ENCODE results near the gene LARP4B.

The LARP4B gene

DNA sequence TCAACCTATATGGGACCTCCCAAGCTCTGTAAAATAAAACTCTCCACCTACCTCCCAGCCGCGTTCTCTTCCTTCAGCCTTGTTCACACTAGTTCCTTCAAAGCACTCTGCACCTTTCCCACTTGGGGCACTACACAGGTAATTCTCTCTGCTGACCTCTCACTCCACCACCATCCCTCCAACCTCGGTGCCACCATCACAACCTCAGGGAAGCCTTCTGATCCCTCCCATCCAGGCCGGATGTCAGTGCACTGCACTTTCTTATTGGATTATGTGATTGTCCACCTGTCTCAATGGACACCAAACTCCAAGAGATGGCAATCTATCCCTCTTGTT, 7.0 kb downstream of the LARP4B start:
- no peak for DNase-seq (ENCODE audit: low read depth, low spot score)

DNA sequence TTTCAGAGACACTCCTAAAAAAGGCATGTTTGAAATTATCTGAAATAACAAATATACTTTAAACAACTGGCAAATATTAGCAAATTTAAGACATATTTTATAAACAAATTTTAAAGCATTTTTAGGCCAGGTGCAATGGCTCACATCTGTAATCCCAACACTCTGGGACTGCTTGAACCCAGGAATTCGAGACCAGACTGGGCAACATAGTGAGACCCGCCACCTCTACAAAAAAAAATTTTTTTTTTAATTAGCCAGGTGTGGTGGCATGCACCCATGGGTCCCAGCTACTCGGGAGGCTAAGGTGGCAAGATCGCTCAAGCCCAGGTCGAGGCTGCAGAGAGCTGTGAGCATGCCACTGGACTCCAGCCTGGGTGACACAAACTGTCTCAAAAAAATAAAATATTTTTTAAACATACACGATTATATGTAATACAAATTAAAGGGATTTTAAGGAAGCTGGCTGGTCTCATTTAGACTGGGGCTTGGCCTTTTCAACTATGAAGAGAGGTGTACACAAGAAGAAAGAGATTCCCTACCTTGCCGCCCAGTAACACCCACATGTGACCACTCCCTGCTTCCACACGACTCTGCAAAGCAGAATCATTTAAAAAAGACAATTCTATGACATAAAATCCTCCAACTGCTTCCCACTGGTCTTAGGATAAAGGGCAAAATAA, 7.5 kb downstream of the LARP4B start:
- no peak for DNase-seq (ENCODE audit: low read depth, low spot score)

DNA sequence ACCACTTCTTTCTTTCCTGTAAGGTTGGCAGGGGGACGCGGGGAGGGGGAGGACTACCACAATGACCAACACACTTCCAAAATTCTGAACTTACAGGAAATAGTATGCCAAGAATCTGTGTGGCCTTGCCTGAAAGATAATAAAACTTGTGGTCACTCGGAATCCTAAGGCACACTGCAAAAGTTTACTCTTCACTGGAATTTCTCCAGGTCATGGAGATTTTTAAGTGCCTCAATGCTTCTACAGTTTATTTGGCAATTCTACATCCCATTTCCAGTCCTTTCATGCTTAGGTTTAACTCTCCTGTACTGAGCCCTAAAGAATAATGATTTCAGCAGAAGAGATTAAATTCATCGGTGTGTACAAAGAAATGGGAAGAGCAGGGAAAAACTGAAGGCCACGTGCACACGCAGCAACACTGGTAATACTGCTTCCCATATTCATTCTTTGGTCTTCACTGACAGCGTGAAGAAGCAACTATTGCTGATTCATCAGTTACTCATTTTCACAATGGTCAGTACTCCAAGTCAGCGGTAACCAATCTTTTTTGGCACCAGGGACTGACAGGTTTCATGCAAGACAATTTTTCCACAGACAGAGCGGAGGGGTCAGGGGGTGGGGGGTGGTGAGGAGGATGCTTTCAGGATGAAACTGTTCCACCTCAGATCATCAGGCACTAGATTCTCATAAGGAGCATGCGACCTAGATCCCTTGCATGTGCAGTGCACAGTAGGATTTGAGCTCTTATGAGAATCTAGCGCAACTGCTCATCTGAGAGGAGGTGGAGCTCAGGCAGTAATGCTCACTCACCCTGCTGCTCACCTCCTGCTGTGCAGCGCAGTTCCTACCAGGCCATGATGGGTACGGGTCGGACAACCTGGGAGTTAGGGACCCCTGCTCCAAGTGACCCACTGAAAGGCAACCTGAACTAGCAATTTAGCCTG, 9.8 kb downstream of the LARP4B start:
- no peak for DNase-seq (ENCODE audit: low read depth, low spot score)

DNA sequence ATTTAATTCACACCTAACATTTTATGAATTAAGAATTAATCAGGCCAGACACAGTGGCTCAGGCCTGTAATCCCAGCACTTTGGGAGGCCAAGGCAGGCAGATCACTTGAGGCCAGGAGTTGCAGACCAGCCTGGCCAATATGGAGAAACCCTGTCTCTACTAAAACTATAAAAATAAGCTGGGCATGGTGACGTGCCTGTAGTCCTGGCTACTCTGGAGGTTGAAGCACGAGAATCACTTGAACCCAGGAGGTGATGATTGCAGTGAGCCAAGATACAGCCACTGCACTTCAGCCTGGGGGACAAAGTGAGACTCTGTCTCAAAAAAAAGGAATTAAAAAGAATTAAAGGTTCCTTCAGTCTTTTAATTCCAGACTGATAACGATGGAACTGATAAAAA, 11.1 kb downstream of the LARP4B start:
- no peak for DNase-seq (ENCODE audit: low read depth, low spot score)

DNA sequence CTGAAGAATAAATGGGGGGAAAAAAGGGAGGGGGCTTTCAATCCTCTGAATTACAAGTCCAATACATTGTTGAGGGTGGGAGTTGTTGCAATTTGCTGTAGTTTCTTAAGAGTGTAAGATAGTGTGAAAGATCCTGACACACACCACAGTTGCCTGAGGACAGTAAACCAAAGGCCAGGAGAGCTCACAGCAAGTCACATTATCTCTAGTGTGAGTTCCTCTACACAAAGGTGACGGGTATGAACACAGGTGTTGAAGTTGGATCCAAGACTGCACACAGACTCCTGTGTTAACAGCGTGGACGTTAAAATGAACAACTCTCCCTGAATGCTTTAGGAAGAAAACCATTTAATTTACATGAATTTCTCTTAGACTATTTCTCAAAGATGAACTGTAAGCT, 12.0 kb downstream of the LARP4B start:
- DNase-seq (ENCODE audit: low read depth, low spot score), result no peak

DNA sequence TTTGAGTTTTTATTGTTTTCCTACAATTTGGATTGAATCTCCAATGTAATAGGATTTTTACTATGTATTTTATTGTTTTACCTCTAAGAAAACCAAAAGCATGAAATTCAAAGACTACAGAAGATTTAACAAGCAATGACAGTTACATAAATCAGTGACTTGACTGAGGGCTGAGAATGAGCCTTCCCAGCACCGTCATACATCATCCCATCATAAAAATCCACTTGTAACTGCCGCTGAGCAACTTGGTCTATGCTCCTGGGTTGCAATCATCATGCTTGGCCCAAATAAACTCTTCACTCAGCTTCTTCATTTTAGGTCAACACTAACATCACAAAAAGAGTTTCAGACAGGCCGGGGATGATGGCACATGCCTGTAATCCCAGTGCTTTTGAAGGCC, 13.5 kb downstream of the LARP4B start:
- no peak for DNase-seq (ENCODE audit: low read depth, low spot score)

DNA sequence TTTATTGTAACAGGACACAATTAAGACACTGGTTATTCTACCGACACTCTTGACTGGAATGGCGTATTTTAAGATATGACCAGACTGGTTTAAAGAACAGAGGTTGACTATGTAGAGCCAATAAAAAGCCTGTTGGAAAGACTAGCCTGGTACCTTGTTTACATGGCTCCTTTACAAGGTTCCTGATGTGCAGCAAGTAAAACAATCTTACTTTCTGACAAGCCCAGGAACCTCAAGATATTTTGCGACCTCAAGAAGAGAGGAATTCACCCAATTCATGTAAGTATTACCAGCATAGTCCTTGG, 14.1 kb downstream of the LARP4B start:
- DNase-seq (ENCODE audit: low read depth, low spot score), result no peak

DNA sequence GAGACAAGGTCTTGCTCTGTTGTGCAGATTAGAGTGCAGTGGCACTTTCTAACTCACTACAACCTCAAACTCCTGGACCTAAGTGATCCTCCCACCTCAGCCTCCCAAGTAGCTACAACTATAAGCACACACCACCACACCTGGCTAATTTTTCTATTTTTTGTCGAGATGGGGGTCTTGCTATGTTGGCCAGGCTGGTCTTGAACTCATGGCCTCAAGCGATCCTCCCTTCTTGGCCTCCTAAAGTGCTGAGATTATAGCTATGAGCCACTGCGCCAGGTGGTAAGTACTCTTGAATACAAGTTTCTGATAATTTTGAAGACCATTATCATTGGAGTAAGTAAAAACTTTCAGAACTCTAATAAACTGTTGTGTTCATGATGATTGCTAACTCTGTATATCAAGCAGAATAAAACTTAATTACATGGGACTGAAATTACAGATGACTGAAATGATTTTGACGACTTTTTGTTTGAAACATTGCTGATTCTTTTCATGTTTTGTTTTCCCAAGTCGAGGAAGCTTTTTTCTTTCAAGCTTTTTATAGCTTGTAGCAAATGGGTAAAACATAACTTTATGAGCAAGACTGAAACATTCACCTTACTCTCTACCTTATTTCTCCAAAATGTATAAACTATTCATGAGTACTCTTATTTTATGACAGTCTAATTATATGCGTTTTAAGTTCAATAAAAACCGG, 14.6 kb downstream of the LARP4B start:
- DNase-seq (ENCODE audit: low read depth, low spot score), result no peak

DNA sequence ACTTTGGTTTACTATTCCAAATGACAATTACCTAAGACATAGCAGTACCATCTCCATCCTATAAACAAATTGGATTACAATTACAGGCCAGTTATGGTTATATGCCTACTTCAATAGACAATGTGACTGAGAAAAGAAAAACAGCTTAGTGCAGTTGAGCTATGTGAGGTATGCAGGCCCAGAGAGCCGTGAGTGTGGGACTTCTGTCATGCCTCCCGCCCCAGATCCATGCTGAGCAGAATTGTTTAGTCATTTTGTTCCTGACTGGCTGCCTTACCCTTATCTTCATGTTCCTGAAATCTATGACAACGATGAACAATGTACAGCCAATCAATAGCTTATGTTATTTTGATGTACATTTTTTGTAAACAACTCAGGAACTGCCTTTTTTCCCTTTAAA, 21.7 kb downstream of the LARP4B start:
- peak; percentile 20 for DNase-seq (ENCODE audit: low read depth, low spot score)

DNA sequence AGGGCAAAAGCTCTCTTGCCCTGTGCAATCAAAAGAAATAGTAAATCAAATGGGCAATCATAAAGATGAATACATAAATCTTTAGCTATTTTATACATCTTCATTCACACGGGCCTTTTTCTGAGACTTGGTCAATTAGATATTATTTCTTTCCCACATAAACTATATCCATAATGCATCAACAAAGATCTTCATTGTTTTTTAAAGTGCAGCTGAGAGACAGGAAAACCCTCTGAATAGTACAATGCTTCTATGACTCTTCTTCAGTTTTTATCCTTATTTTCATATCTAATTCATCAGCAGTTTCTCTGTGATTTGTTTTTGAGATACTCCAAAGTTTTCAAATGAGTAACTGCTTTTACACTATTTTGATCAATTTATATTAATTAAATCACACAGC, 25.5 kb downstream of the LARP4B start:
- no peak for DNase-seq (ENCODE audit: low read depth, low spot score)

DNA sequence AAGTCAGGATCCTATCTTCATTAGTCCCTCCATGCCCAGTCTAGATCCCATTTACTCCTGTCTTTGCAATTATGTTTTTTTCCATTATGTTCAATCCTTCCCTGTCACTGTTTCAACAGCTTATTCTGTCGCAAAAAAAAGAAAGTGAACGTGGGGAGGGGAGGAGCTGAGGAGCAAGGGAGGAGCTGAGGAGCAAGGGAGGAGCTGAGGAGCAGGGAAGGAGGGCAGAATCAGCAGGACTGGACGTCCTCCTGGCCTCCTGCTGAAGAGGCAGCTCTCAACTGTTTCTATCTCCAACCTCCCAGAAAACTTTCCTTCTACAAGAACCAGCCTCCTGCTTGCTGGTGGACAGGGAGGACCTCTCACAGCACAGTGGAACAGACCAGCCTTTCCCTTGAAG, 26.0 kb downstream of the LARP4B start:
- DNase-seq (ENCODE audit: low read depth, low spot score), result no peak

DNA sequence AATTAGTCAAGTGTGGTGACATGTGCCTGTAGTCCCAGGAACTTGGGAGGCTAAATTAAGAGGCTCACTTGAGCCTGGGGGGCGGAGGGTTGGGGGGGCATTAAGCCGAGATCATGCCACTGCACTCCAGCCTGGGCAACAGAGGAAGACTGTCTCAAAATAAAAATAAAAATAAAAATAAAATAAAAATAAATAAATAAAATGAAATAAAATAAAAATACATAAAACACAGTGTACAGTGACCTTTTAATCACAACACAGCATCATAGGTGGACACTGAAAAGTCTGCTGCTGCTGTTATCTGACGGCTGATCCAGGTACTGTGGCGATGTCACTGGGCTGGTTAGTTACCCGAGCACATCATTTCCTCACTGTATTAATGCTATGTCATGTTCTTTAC, 27.1 kb downstream of the LARP4B start:
- no peak for DNase-seq (ENCODE audit: low read depth, low spot score)

DNA sequence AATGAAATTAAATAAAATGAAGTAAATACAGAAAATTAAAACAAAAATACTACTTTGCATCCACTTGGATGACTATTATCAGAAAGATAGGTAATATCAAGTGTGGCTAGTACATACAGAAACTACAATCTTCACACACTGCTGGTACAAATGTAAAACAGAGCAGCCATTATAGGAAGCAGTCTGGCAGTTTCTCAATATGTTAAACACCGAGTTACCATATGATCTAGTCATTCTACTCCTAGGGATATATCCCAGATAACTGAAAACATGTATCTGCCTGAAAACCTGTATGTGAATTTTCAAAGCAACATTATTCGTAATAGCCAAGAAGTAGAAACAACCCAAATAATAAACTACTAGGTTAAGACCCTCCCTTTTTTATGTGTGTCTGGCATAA, 33.4 kb downstream of the LARP4B start:
- no peak for DNase-seq (ENCODE audit: low read depth, low spot score)

DNA sequence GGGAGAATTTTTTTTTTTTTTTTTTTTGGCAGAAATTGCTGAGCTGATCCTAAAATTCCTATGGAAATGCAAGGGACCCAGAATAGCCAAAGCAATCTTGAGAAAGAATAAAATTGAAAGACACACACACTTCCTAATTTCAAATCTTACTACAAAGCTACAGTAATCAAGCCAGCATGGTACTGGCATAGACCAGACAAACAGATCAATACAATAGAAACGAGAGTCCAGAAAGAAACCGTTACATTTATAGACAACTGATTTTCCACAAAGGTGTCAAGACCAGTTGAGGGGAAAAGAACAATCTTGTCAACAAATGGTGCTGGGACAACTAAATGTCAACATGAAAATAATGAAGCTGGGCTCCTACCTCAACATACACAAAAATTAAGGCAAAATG, 34.5 kb downstream of the LARP4B start:
- DNase-seq (ENCODE audit: low read depth, low spot score), result no peak

DNA sequence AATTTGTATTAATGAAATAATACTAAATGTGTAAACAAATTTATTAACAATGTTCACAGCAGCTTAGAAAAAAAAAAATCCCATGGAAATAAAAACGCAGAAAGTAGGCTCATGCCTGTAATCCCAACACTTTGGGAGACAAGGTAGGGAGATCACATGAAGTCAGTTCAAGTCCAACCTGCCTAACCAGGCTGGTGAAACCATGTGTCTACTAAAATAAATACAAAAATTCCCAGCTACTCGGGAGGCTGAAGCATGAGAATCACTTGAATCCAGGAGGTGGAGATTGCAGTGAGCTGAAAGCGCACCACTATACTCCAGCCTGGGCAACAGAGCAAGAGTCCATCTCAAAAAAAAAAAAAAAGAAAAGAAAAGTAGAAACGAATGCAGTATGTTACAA, 36.2 kb downstream of the LARP4B start:
- no peak for DNase-seq (ENCODE audit: low read depth, low spot score)

DNA sequence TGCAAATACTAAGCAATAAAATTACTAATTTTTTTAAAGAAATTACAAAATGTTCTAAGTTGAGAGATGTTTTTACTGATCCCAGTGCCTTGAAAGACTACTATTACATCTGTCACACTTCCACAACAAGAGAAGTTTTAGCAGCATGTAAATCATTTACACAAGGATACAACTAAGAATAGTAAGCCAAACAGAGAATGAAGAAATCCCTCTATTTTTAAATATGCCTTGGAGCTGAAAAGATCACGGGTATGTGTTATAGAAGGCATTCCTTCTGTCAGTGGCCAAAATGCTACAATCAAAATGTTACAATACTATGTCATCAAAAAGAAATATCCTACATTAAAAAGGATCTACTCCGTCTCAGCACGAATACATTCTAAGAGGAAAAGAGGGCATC, 52.6 kb downstream of the LARP4B start:
- DNase-seq (ENCODE audit: low read depth, low spot score), result no peak

DNA sequence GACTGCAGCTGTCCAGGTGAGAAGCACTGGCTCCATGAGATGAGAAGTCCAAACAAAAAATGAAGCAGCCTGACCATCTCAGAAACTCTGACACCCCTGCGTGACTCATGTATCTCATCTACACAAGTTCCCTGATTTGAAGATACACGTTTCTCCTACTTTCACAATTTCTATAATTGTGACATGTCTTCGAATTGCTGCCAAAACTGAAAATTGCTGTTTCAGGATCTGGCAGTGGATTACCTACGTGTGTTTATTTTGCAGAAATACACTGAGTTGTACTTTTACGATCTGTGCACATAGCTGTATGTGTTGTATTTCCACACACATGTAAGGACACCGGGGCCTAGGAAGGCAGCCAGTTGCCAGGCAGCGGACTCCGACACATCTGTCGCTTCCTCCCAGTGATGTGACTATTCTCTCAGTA, 53.2 kb downstream of the LARP4B start:
- DNase-seq (ENCODE audit: low read depth, low spot score), result no peak

DNA sequence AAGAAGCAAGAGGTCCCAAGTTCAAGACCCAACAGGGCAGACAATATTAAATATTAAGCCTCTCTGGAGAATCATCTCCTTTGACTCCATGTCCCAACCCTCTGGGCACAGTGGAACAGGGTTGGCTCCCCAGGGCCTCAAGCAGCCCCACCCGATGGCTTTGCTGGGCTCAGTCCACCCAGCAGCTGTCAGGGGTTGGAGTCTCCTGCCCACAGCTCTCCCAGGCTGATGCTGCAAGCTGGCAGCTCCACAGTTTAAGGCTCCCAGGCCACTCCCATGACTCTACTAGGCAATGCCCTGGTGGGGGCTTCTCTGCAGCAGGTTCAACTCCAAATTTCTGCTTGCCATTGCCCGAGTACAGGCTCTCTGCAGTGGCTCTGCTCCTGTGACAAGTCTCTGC, 55.1 kb downstream of the LARP4B start:
- no peak for DNase-seq (ENCODE audit: low read depth, low spot score)

DNA sequence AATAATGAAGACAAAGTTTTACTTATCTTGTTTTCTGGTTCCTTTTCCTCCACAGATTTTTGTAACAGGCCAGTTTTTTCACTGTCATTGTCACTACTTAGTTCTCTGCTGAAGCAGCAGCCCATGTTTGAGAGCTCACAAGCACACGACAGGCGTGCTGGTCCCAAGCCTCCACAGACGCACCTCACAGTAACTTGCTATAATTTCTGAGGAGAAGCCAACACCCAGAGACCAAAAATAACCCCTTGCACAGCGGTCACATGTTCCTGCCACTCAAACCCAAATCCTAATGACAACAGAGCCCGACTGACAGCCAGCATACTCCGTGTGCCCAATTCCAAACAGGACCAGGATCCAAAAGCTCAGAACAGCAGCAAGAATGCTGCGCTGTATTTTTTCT, 58.5 kb downstream of the LARP4B start:
- no peak for DNase-seq (ENCODE audit: low read depth, low spot score)

DNA sequence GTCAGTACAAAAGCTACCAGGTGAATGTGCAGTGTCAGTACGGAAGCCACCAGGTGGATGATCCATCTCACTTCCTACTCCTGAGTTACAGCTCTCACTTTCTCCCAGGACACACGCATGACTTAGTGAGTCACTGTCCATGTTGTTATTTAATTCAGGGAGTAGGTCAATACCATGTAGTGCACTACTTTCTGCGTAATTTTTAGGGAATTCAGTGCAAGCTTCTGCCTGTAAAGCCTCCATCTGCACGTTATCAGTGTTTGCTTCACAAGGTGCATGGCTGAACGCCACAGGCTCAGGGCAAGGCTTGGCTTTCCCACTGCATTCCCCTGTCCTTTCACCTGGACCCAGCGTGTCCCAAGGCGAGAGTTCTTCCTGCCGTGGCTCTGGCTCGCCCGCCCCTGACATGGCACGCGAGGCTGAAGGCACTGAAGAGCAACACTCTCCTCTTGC, 59.5 kb downstream of the LARP4B start:
- DNase-seq (ENCODE audit: low read depth, low spot score), result no peak

DNA sequence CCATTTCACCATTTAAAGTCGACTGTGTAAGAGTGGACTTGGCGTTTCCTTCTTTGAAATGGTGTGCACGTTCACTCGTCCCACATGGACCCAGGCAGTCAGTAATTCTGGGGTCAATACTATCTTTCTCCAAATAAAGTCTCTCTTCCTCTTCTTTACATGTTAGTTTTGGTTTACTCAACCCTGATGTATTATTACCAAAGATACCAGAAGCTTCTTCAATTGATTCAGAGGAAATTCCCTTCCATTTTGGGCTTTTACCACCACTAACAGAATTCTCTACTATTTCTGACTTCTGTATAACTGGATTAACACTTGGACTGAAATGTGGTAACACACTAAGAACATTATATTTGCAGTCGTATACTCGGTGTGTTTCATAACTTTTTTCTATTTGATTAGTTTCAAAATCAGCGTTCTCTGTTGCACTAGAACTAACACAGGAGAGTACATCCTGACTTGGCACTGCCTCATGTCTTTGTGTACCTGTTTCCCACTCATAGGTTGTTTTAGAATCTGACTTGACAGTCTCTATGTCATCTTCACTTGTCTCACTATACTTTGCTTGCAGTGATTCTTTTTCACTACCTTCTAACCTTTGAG, 60.8 kb downstream of the LARP4B start:
- DNase-seq (ENCODE audit: low read depth, low spot score), result no peak

DNA sequence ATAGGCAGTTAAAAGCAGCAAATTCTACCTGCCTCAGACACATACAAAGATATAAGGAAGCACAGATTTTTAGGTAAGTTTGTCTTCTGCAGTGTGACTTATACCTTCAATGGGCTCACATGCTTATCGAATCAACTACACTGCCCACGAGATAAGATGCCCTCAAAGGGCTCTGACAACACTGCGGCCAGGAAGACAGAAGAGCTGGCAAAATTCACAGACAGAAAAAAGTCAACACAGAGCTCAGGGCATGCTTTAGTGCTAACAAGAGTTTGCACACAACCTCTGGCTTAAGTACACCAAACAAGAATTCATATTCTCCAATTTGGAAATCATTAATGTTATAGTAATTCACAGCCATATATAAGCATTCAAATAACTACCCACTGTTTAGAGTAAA, 62.3 kb downstream of the LARP4B start:
- no peak for DNase-seq (ENCODE audit: low read depth, low spot score)
